HepG2 (cell line): Measurements from ENCODE around the gene TAS1R3. TPM values are rescaled to one million over a fixed set of nuclear protein-coding genes. Genes with fewer than 3 reads are reported as not detected.

Experiments
- ATAC-seq: fragments of 200-7000 bp; cut with Tn5 transposase; 3 replicates; pipeline ENCODE4 v1.9.1; 2020; ENCODE audit warnings: mild to moderate bottlenecking, moderate library complexity
- BruUV-seq: library from RNA; stranded (reverse); fragments of 400-500 nt; replicated peaks from 2 replicates; lab custom pipeline; 2021; lab: Mats Ljungman, UMichigan
- CTCF ChIA-PET: fragments of 300-600 bp; formaldehyde crosslinking; extraction: SDS; loops from one replicate; lab custom pipeline; 2021; ENCODE audit warnings: low total read pairs, inconsistent platforms, low intra/inter-chr PET ratio; lab: Yijun Ruan, JAX
- POLR2A ChIA-PET: fragments of 350-600 bp; sonication (Branson Sonifier 250); formaldehyde crosslinking; loops from one replicate; lab custom pipeline; 2020; ENCODE audit warnings: antibody characterized with exemption, inconsistent platforms; lab: Yijun Ruan, JAX
- DNase-seq: peaks from one replicate; pipeline ENCODE4 v3.0.0-alpha.2; 2015; ENCODE audit warnings: low spot score
- FAIRE-seq: peaks from 3 replicates; lab custom pipeline; 2011; peaks lifted over from hg19 to GRCh38; lab: Jason Lieb, UNC
- H2AFZ ChIP-seq: one replicate; pipeline ENCODE4 v1.6.1; 2011; ENCODE audit warnings: low read length, inconsistent platforms
- H3K27ac ChIP-seq: fragments of 300-600 bp; 3 replicates; pipeline ENCODE4 v1.8.0; 2011; ENCODE audit warnings: mixed run types, mild to moderate bottlenecking, mixed read lengths, low read length, inconsistent platforms; ENCODE audit not compliant: insufficient read depth; ENCODE audit errors: extremely low read length
- H3K27me3 ChIP-seq, 2 experiments: fragments of 200-600 bp in 1 of 2; 2 replicates in 1 of 2; 3 replicates in 1 of 2; pipeline versions ENCODE4 v1.6.0 to v1.8.0; 2011; ENCODE audit warnings: low read length in 2 of 2, mild to moderate bottlenecking in 2 of 2, moderate library complexity in 2 of 2, inconsistent platforms in 1 of 2; ENCODE audit not compliant: insufficient read depth in 2 of 2, control insufficient read depth in 1 of 2
- H3K36me3 ChIP-seq, 2 experiments: fragments of 200-600 bp in 1 of 2; replicated peaks in 1 of 2; 2 replicates in 1 of 2; 3 replicates in 1 of 2; pipeline versions ENCODE4 v1.5.1 to v1.8.0; 2011; ENCODE audit warnings: low read length in 2 of 2, inconsistent platforms in 1 of 2; ENCODE audit not compliant: insufficient read depth in 2 of 2, control insufficient read depth in 1 of 2
- H3K4me1 ChIP-seq: 2 replicates; pipeline ENCODE4 v1.5.1; 2012; ENCODE audit warnings: low read length, inconsistent platforms; ENCODE audit not compliant: insufficient read depth
- H3K4me2 ChIP-seq: 2 replicates; pipeline ENCODE4 v1.6.0; 2011; ENCODE audit warnings: low read depth, low read length, inconsistent platforms
- H3K4me3 ChIP-seq, 3 experiments: fragments of 200-600 bp in 1 of 3; sonication (generic), shearing (Covaris generic) in 1 of 3; replicated peaks in 1 of 3; 2 replicates each; pipeline ENCODE4 v1.5.1; 2011 to 2016; ENCODE audit warnings: low read length in 3 of 3, inconsistent platforms in 2 of 3, low read depth in 2 of 3, mild to moderate bottlenecking in 2 of 3, control low read depth in 1 of 3, mixed read lengths in 1 of 3; ENCODE audit not compliant: insufficient read depth in 1 of 3
- H3K79me2 ChIP-seq: one replicate; pipeline ENCODE4 v1.6.1; 2011; ENCODE audit warnings: low read length, inconsistent platforms; ENCODE audit not compliant: insufficient read depth
- H3K9ac ChIP-seq: 2 replicates; pipeline ENCODE4 v1.6.0; 2011; ENCODE audit warnings: mild to moderate bottlenecking, low read depth, low read length, inconsistent platforms; ENCODE audit not compliant: insufficient read depth
- H3K9me3 ChIP-seq: 2 replicates; pipeline ENCODE4 v1.5.1; 2012; ENCODE audit warnings: mild to moderate bottlenecking, low read length
- H4K20me1 ChIP-seq: 2 replicates; pipeline ENCODE4 v1.6.0; 2011; ENCODE audit warnings: inconsistent platforms, mild to moderate bottlenecking, low read length, moderate library complexity; ENCODE audit not compliant: insufficient read depth
- AGO2 ChIP-seq: fragments of 200-400 bp; formaldehyde crosslinking; optimal IDR thresholded peaks from 2 replicates; pipeline ENCODE3; 2017; ENCODE audit warnings: mild to moderate bottlenecking, low read depth, low read length, moderate library complexity
- CHD2 ChIP-seq: IDR thresholded peaks from 2 replicates; pipeline ENCODE4 v1.6.1; 2011; ENCODE audit warnings: low read depth, low read length, improper control_type of control experiment
- CSRNP1 ChIP-seq: sonication (generic); formaldehyde crosslinking; IDR thresholded peaks from 2 replicates; pipeline ENCODE4 v1.8.1; 2023; ENCODE audit warnings: mild to moderate bottlenecking, missing genetic modification reagents
- ELK4 ChIP-seq: sonication (generic); formaldehyde crosslinking; IDR thresholded peaks from 2 replicates; pipeline ENCODE4 v1.9.0; 2021; ENCODE audit warnings: missing genetic modification reagents, borderline replicate concordance
- FOXO4 ChIP-seq: sonication (generic); formaldehyde crosslinking; conservative IDR thresholded peaks from 2 replicates; pipeline ENCODE4 v1.8.1; 2023; ENCODE audit warnings: missing genetic modification reagents
- HIVEP1 ChIP-seq: sonication (generic); formaldehyde crosslinking; IDR thresholded peaks from 2 replicates; pipeline ENCODE4 v1.4.0; 2020; ENCODE audit warnings: mild to moderate bottlenecking, missing genetic modification reagents
- SPEN ChIP-seq: sonication (generic); formaldehyde crosslinking; IDR thresholded peaks from 2 replicates; pipeline ENCODE4 v1.5.1; 2020; ENCODE audit warnings: low read depth, mild to moderate bottlenecking, missing genetic modification reagents
- ZNF563 ChIP-seq: sonication (generic); formaldehyde crosslinking; IDR thresholded peaks from 2 replicates; pipeline ENCODE4 v1.8.0; 2022; ENCODE audit warnings: mild to moderate bottlenecking, moderate library complexity, missing genetic modification reagents
- ZNF761 ChIP-seq: sonication (generic); formaldehyde crosslinking; conservative IDR thresholded peaks from 2 replicates; pipeline ENCODE4 v1.4.0; 2020; ENCODE audit warnings: mild to moderate bottlenecking, missing genetic modification reagents
- whole genome bisulfite sequencing: methylation state at CpG from one replicate; pipeline ENCODE4 v1.1.6; 2017; ENCODE audit warnings: low lambda C conversion rate; 5-methylcytosine and 5-hydroxymethylcytosine counted together
- in situ Hi-C: cut with HindIII; loops from 2 replicates; pipeline ENCODE4 v1.10.0; 2017; ENCODE audit warnings: low pct_unique_long_range_greater_than_20kb; ENCODE audit not compliant: extremely low pct_ligation_motif_present
- intact Hi-C: fragments of 100-400 bp; cut with micrococcal nuclease; formaldehyde crosslinking; loops from one replicate; pipeline ENCODE4 v1.10.0; 2022; ENCODE audit not compliant: unreplicated experiment
- polyA plus RNA-seq, 8 experiments: library from polyadenylated mRNA; depleted of rRNA in 3 of 8; stranded (reverse) in 7 of 8; unstranded in 1 of 8; fragments of >200 nt; fragmentation: Illumina TruSeq in 4 of 8; extraction: Trizol in 4 of 8; gene quantifications; 2 replicates each; pipeline versions ENCODE4 v1.2.1 to v1.2.3, GENCODE V29; 2011 to 2016; ENCODE audit warnings: low read depth in 4 of 8, missing spikeins in 1 of 8, mixed read lengths in 1 of 8; ENCODE audit not compliant: insufficient read depth in 1 of 8
- total RNA-seq, 5 experiments: library from RNA; depleted of rRNA; stranded (reverse); fragments of >200 nt; fragmentation: Illumina TruSeq; extraction: Trizol; gene quantifications; 2 replicates each; pipeline ENCODE4 v1.2.3, GENCODE V29; 2016; ENCODE audit warnings: low read depth in 1 of 5

TAS1R3 gene
- total and polyA plus RNA-seq, 2 of the 13 experiments (the other 11 are each of a cell fraction or from before 2014, with no cell fraction given) = 0.13 to 0.15 TPM

- FAIRE-seq = no peak
- in situ Hi-C loops = no loop called here
Measured at GRCh38 chr1:1373815-1374588, 42.9 kb downstream of the TAS1R3 start.

More at GRCh38 chr1:1373815-1374588, 42.9 kb downstream of the TAS1R3 start:
- H3K4me2 ChIP-seq = peak overlapping the region; percentile 91
- ATAC-seq (no peak), DNase-seq (no peak)
- H2AFZ ChIP-seq = no peak overlapping the region
- H4K20me1 ChIP-seq = no peaks in the 10 kb centered on the region
- peaks cover 37% of the 10 kb centered on the region for H3K4me1 ChIP-seq
- TF ChIP-seq ZNF761 = no peak
- TF ChIP-seq HIVEP1 (CRISPR knock-in tag) = no peak
- no peak for TF ChIP-seq FOXO4
- TF ChIP-seq CHD2 = 0 out of 2 replicates have a peak, but pooled peaks have one; percentile 30
- TF ChIP-seq CSRNP1 (CRISPR knock-in tag) = no peak
- TF ChIP-seq AGO2 = peak; percentile 22
- no peak for TF ChIP-seq SPEN (CRISPR knock-in tag)
- TF ChIP-seq ZNF563 = no peak
- no peak for TF ChIP-seq ELK4 (CRISPR knock-in tag)
- ChIA-PET CTCF (no interaction called here), POLR2A (interaction anchor here (1.4 to 3.1 kb wide), 3 partner anchors 24 to 131 kb away, joined by 3 to 35 read pairs (median 3); partner anchors contain the start of gene CCNL2)
- H3K27ac ChIP-seq = peak overlapping the region; percentile 79
- TSS peak; percentile 77 for BruUV-seq
- H3K9ac ChIP-seq = peak overlapping the region; percentile 98
- H3K36me3 ChIP-seq = peaks cover 0 to 3% of the 10 kb centered on the region in 2 experiments; a peak in 1 of 5 replicates
- WGBS = 82% methylated on average over 28 of the region's 52 CpGs
- H3K27me3 ChIP-seq = no peaks in the 10 kb centered on the region; a peak in 1 of 5 replicates
- peaks cover 19% of the 10 kb centered on the region for H3K79me2 ChIP-seq
- H3K9me3 ChIP-seq = no peaks in the 10 kb centered on the region
- intact Hi-C loops = no loop called here
- H3K4me3 ChIP-seq = peak overlapping the region; percentile 75 to 99 (median 90)
